ENCODE data around the gene NGB.

NGB gene

GRCh38 chr14:77276295-77276935 lies 5.4 kb upstream of the NGB start:
- no peak for TF ChIP-seq CTCF (IDR thresholded peaks at IDR 0.05)
- intact Hi-C loops (cut with DNase I; ENCODE audit: low total_unique reads), result loop anchor here (10.0 kb wide), 1 partner anchor 1568 kb away; no protein-coding TSS in a partner anchor
- DNase-seq, result no peak
- Histone ChIP-seq H3K27ac (no peak overlapping the region), H3K4me1 (no peaks in the 10 kb centered on the region), H3K27me3 (peaks cover 0 to 13% of the 10 kb centered on the region in 2 donors), H3K9me3 (peaks cover 0 to 4% (median 0%) of the 10 kb centered on the region in 3 donors), H3K4me3 (no peak overlapping the region), H3K36me3 (peaks cover 38 to 66% (median 40%) of the 10 kb centered on the region in 3 donors)

GRCh38 chr14:77275601-77276017 lies 4.6 kb upstream of the NGB start:
- intact Hi-C loops (cut with DNase I; ENCODE audit: low total_unique reads), result loop anchor here (10.0 kb wide), 1 partner anchor 1569 kb away; no protein-coding TSS in a partner anchor
- TF ChIP-seq CTCF (IDR thresholded peaks at IDR 0.05), result no peak
- peaks cover 36 to 58% (median 36%) of the 10 kb centered on the region in 3 donors for H3K36me3 ChIP-seq
- H3K27me3 ChIP-seq, result peaks cover 0 to 21% of the 10 kb centered on the region in 2 donors
- no peak for DNase-seq
- H3K4me1 ChIP-seq, result peaks cover 0 to 6% (median 0%) of the 10 kb centered on the region in 4 donors
- no peak overlapping the region for H3K27ac ChIP-seq
- no peak overlapping the region for H3K4me3 ChIP-seq
- H3K9me3 ChIP-seq, result peaks cover 0 to 4% (median 0%) of the 10 kb centered on the region in 3 donors

GRCh38 chr14:77275041-77275580 lies 4.1 kb upstream of the NGB start:
- H3K27ac ChIP-seq, result no peak overlapping the region
- H3K27me3 ChIP-seq, result peaks cover 0 to 26% of the 10 kb centered on the region in 2 donors
- no peak for DNase-seq
- TF ChIP-seq CTCF (IDR thresholded peaks at IDR 0.05), result no peak
- H3K4me1 ChIP-seq, result peaks cover 0 to 6% (median 0%) of the 10 kb centered on the region in 4 donors
- peaks cover 0 to 4% (median 0%) of the 10 kb centered on the region in 3 donors for H3K9me3 ChIP-seq
- intact Hi-C loops (cut with DNase I; ENCODE audit: low total_unique reads), result loop anchor here (10.0 kb wide), 1 partner anchor 1570 kb away; no protein-coding TSS in a partner anchor
- H3K36me3 ChIP-seq, result peaks cover 31 to 53% (median 33%) of the 10 kb centered on the region in 3 donors
- no peak overlapping the region for H3K4me3 ChIP-seq

- Histone ChIP-seq H3K4me1 (peaks cover 0 to 6% (median 0%) of the 10 kb centered on the region in 4 donors), H3K36me3 (peaks cover 18 to 40% (median 20%) of the 10 kb centered on the region in 3 donors), H3K9me3 (peaks cover 0 to 4% (median 0%) of the 10 kb centered on the region in 3 donors), H3K27ac (no peak overlapping the region), H3K27me3 (peaks cover 0 to 36% of the 10 kb centered on the region in 2 donors), H3K4me3 (no peak overlapping the region)
- DNase-seq, result no peak
- TF ChIP-seq CTCF (IDR thresholded peaks at IDR 0.05), result no peak
- intact Hi-C loops (cut with DNase I; ENCODE audit: low total_unique reads), result loop anchor here (10.0 kb wide), 1 partner anchor 1571 kb away; no protein-coding TSS in a partner anchor
Observed at GRCh38 chr14:77273796-77274195, 2.8 kb upstream of the NGB start.

GRCh38 chr14:77272261-77272660 lies 1.3 kb upstream of the NGB start:
- Histone ChIP-seq H3K36me3 (peaks cover 4 to 25% (median 5%) of the 10 kb centered on the region in 3 donors), H3K4me3 (no peak overlapping the region), H3K27ac (no peak overlapping the region), H3K9me3 (peaks cover 0 to 15% (median 14%) of the 10 kb centered on the region in 3 donors), H3K4me1 (peaks cover 0 to 6% (median 0%) of the 10 kb centered on the region in 4 donors), H3K27me3 (peaks cover 0 to 44% of the 10 kb centered on the region in 2 donors)
- no peak for DNase-seq
- no peak for TF ChIP-seq CTCF (IDR thresholded peaks at IDR 0.05)
- intact Hi-C loops (cut with DNase I; ENCODE audit: low total_unique reads), result loop anchor here (10.0 kb wide), 1 partner anchor 1573 kb away; no protein-coding TSS in a partner anchor

Measured in tibial artery (tissue), 4 donors.